Activated naive CD8-positive, alpha-beta T cell treated with anti-CD3 and anti-CD28 coated beads for 36 hours (primary cell): Measurements from ENCODE around the gene ANKLE1. TPM values are rescaled to one million over a fixed set of nuclear protein-coding genes. Genes with fewer than 3 reads are reported as not detected.

Experiments used
- DNase-seq: peaks from one replicate; pipeline ENCODE4 v3.0.0; 2021
- H3K27ac Mint-ChIP-seq: one replicate; pipeline ENCODE4 v1.8.0; 2022; ENCODE audit warnings: mild to moderate bottlenecking, moderate library complexity, mixed read lengths
- H3K27me3 Mint-ChIP-seq: one replicate; pipeline ENCODE4 v1.8.0; 2022; ENCODE audit warnings: mild to moderate bottlenecking, mixed read lengths
- H3K36me3 Mint-ChIP-seq: one replicate; pipeline ENCODE4 v1.8.0; 2021; ENCODE audit warnings: mild to moderate bottlenecking, mixed read lengths
- H3K4me1 Mint-ChIP-seq: one replicate; pipeline ENCODE4 v1.8.0; 2021; ENCODE audit warnings: mixed read lengths
- H3K4me3 Mint-ChIP-seq: one replicate; pipeline ENCODE4 v1.8.0; 2022; ENCODE audit warnings: mild to moderate bottlenecking, moderate library complexity, mixed read lengths
- H3K9me3 Mint-ChIP-seq: one replicate; pipeline ENCODE4 v1.8.0; 2022; ENCODE audit warnings: mixed read lengths
- total RNA-seq, 2 experiments: library from RNA; stranded (reverse); gene quantifications; one replicate each; pipeline ENCODE4 v1.2.3, GENCODE V29; 2021

ANKLE1 gene
- total RNA-seq, 2 experiments from 2014 or later = 22.9 to 23.2 TPM

GRCh38 chr19:17305216-17305516 is 23.5 kb downstream of the ANKLE1 start:
- Mint-ChIP-seq H3K27ac (peak overlapping the region; percentile 91), H3K4me1 (peaks cover 34% of the 10 kb centered on the region), H3K4me3 (peak overlapping the region; percentile 91)

DNA sequence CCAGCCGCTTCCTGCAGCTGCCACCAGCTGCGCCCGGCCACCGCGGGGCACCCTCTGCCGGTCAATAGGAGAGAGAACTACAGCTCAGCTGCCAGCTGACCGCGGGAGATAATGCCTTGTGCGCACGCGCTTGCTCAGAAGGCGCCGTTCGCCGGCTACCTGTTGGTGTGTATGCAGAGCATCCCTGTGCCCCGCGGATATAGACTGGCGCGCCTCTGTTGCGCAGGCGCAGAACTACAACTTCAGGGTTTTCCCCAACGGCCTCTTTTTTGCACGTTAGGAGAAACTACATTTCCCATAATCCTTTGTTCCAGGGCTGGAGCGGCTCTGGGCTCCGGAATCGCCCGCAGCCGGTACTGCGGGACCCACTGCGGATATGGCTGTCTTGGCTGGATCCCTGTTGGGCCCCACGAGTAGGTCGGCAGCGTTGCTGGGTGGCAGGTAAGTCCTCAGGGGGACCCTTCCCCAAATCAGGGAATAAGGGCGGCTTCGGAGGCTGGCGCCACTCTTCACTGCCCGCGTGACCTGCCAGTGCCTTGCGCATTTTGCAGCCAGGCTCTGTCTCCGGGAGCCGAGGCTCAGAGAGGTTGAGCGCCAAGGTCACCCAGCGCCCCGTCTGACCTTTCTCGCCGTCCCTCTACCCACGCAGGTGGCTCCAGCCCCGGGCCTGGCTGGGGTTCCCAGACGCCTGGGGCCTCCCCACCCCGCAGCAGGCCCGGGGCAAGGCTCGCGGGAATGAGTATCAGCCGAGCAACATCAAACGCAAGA is 24.0 kb downstream of the ANKLE1 start, which contains the start of gene MRPL34:
TSS of gene MRPL34 (plus strand) at position 356 of the 768 bp plus-strand sequence. CDS start at position 377, 21 bp downstream.
- Mint-ChIP-seq H3K27me3 (no peaks in the 10 kb centered on the region), H3K4me3 (peak within 1 kb of the TSS; percentile 91), H3K4me1 (peaks cover 39% of the 10 kb centered on the region), H3K27ac (peak within 1 kb of the TSS; percentile 91), H3K36me3 (peaks cover 16% of the 10 kb centered on the region), H3K9me3 (no peaks in the 10 kb centered on the region)
- DNase-seq = peak; percentile 95

More at GRCh38 chr19:17305216-17305516, 23.5 kb downstream of the ANKLE1 start:
- Mint-ChIP-seq H3K36me3 (peaks cover 15% of the 10 kb centered on the region), H3K9me3 (no peaks in the 10 kb centered on the region), H3K27me3 (no peaks in the 10 kb centered on the region)
- no peak for DNase-seq

- Mint-ChIP-seq H3K27ac (peak overlapping the region; percentile 91), H3K4me3 (peak overlapping the region; percentile 91), H3K27me3 (no peaks in the 10 kb centered on the region), H3K36me3 (peaks cover 18% of the 10 kb centered on the region), H3K4me1 (peaks cover 42% of the 10 kb centered on the region), H3K9me3 (no peaks in the 10 kb centered on the region)
- DNase-seq = no peak
These were observed 24.6 kb downstream of the ANKLE1 start for GRCh38 chr19:17306285-17306714.

DNA sequence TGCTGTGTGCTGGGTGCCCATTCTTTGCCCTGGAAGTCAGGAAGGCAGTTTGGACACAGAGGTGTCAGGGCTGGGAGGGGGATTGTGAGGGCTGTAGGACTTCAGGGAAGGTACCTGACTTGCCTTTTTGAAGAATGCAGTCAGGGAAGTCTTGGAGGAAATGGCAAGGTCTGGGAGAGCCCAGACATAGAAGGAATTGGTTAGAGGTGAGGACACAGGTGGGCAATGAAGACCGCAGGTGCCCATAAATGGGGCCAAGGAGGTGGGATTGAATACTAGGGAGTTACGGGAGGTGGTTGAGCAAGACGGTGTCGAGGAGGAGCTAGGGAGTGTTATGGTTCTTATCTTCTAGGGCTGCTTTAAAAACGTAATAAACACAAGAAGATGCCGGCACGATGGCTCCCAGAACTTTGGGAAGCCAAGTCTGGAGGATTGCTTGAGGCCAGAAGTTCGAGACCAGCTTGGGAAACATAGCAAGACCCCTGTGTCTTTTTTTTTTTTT is 26.2 kb downstream of the ANKLE1 start:
- Mint-ChIP-seq H3K4me1 (peaks cover 39% of the 10 kb centered on the region), H3K36me3 (peaks cover 19% of the 10 kb centered on the region), H3K27me3 (no peaks in the 10 kb centered on the region), H3K9me3 (no peaks in the 10 kb centered on the region), H3K27ac (peak overlapping the region; percentile 40), H3K4me3 (peak overlapping the region; percentile 91)
- no peak for DNase-seq

- no peaks in the 10 kb centered on the region for H3K27me3 Mint-ChIP-seq
- peak; percentile 98 for DNase-seq
- peaks cover 19% of the 10 kb centered on the region for H3K36me3 Mint-ChIP-seq
- peak within 1 kb of the TSS; percentile 94 for H3K27ac Mint-ChIP-seq
- H3K4me3 Mint-ChIP-seq = peak within 1 kb of the TSS; percentile 98
- H3K9me3 Mint-ChIP-seq = no peaks in the 10 kb centered on the region
- H3K4me1 Mint-ChIP-seq = peaks cover 35% of the 10 kb centered on the region
These were observed 27.7 kb downstream of the ANKLE1 start, which contains the start of gene DDA1 for GRCh38 chr19:17309198-17309964. DDA1 (plus strand) TSS chr19:17309563; CDS start chr19:17309655, 92 bp downstream.

GRCh38 chr19:17309965-17310461 is 28.3 kb downstream of the ANKLE1 start:
- H3K4me3 Mint-ChIP-seq = peak overlapping the region; percentile 98
- H3K27ac Mint-ChIP-seq = peak overlapping the region; percentile 94
- H3K9me3 Mint-ChIP-seq = no peaks in the 10 kb centered on the region
- H3K27me3 Mint-ChIP-seq = no peaks in the 10 kb centered on the region
- H3K36me3 Mint-ChIP-seq = peaks cover 19% of the 10 kb centered on the region
- H3K4me1 Mint-ChIP-seq = peaks cover 32% of the 10 kb centered on the region
- peak; percentile 36 for DNase-seq

GRCh38 chr19:17311455-17312188 is 29.9 kb downstream of the ANKLE1 start:
- Mint-ChIP-seq H3K4me3 (peak overlapping the region; percentile 11), H3K36me3 (peaks cover 24% of the 10 kb centered on the region), H3K27me3 (no peaks in the 10 kb centered on the region), H3K9me3 (no peaks in the 10 kb centered on the region), H3K4me1 (peaks cover 29% of the 10 kb centered on the region), H3K27ac (peak overlapping the region; percentile 2)
- DNase-seq = no peak

DNA sequence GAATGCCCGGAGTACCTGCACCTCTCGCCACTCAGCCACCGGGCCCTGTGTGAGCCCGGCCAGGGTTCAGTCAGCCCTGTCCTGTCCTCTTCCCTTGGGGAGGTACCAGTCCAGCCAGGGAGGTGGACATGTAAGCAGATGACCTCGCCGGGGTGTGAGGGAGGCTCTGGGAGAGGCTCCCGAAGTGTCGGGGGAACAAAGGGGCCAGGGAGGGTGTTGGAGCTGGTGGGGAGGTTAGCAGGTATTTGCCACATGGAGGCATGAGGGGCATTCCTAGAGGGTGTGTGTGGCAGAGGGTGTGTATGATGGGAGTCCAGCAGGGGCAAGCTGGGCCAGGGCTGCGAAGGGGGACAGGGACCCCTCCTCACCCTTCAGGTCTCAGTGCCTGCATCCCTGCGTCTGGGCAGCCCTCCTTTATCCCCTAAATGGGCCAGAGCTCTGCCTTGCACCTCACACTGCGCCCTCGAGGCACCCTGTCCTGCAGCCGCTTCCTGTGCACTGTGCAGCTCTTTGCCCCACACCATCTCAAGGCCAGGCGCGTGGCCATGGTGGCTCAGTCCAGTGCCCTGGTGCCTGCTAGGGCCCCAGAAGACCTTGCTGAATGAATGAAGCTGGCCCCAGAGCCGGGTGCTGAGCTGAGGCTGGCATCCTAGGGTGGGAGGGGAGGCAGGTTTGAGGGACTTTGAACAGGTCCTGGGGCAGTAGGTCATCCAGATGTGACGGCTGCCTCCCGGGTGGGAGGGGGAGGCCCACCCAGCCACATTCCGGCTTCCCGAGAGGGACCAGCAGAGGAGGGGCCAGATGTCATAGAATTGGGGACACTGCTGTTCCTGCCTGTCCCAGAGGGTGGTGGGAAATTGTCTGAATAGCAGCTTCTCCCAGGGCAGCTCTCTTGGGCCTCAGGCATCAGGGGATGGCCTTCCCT is 30.8 kb downstream of the ANKLE1 start:
- H3K4me1 Mint-ChIP-seq = peaks cover 23% of the 10 kb centered on the region
- no peak overlapping the region for H3K27ac Mint-ChIP-seq
- no peak overlapping the region for H3K4me3 Mint-ChIP-seq
- no peaks in the 10 kb centered on the region for H3K9me3 Mint-ChIP-seq
- DNase-seq = no peak
- H3K27me3 Mint-ChIP-seq = no peaks in the 10 kb centered on the region
- peaks cover 18% of the 10 kb centered on the region for H3K36me3 Mint-ChIP-seq

DNA sequence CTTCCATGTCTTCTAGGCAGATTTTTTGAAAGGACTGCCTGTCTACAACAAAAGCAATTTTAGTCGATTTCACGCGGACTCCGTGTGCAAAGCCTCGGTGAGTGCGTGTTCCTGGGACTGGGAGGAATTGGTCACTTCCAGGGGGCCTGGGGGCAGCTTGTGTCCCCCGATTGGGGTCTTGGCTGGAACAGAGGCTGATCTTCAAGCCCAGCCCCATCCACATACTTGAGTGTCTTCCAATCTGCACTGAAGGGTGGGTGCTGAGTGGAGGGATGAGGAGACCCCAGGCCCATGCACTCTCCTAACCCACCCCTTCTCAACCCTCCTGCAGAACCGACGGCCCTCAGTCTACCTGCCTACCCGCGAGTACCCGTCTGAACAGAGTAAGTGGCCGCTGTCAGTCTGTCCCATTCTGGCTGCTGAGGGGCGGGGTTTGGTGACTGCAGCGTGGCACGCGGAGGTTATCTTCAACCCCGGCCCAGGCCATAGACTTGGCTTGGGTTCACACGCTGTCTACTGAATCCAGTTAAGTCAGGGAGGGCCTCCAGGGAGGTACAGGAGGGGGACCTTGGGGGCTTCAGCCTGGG is 32.4 kb downstream of the ANKLE1 start:
- H3K27me3 Mint-ChIP-seq = no peaks in the 10 kb centered on the region

DNA sequence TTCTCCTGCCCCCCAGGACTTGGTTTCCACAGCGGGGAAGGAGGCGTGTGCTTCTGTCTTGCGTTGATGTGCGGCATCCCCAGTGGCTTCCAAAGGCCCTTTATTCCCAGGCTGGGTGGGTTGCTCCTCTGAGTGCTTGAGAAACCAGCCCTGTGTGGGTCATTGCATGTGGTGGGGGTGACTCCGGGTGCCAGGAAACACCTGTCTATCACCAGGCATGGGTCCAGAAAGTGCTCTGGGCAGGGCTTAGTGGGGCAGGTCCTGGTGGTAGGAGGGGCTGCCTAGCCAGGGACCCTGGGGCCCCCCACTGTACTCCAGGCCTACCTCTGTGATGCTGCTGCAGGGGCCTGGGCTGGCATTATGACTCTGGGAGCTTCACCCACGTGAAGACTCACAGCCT is 37.3 kb downstream of the ANKLE1 start:
- Mint-ChIP-seq H3K9me3 (no peaks in the 10 kb centered on the region), H3K27me3 (no peaks in the 10 kb centered on the region), H3K4me3 (no peak overlapping the region), H3K27ac (no peak overlapping the region), H3K4me1 (peaks cover 4% of the 10 kb centered on the region), H3K36me3 (peaks cover 12% of the 10 kb centered on the region)
- DNase-seq = no peak

More for the DNA sequence above, 32.4 kb downstream of the ANKLE1 start:
- no peak for DNase-seq
- Mint-ChIP-seq H3K9me3 (no peaks in the 10 kb centered on the region), H3K36me3 (peaks cover 15% of the 10 kb centered on the region), H3K4me3 (no peak overlapping the region), H3K4me1 (peaks cover 15% of the 10 kb centered on the region), H3K27ac (no peak overlapping the region)

DNA sequence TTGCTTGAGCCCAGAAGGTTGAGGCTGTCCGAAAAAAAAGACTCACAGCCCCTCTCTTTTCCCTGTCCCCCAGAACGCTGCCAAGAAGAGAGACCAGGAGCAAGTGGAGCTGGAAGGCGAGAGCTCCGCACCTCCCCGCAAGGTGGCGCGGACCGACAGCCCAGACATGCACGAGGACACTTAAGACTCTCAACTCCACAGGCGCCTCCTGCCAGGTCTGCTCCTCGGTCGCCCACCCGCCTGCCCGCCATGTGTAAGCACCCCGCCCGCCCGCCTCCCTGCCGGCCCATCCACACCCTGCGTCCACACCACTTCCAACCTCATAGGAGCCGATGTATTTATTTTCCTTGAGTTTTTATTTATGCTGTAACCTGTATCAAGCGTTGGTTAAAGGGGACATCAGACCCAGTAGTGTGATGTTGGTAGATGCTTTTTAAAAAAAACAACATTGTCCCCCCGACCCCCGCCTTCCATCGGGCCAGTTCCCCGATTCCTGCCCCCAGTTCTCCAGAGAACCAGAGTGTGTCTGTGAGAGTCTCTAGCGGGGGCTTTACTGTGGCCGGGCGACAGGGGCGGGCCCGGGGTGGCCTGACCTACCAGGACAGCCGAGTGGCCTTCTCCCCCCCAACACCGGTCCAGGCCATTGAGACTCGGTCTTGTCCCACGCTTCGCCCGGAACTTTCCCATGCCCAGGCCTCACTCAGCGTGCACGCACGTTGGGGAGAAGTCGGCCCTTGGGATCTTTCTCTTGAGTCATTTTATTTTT is 38.0 kb downstream of the ANKLE1 start:
- H3K36me3 Mint-ChIP-seq = peaks cover 12% of the 10 kb centered on the region
- no peak for DNase-seq
- no peaks in the 10 kb centered on the region for H3K27me3 Mint-ChIP-seq
- no peak overlapping the region for H3K4me3 Mint-ChIP-seq
- H3K4me1 Mint-ChIP-seq = peaks cover 4% of the 10 kb centered on the region
- H3K27ac Mint-ChIP-seq = no peak overlapping the region
- H3K9me3 Mint-ChIP-seq = no peaks in the 10 kb centered on the region

- no peaks in the 10 kb centered on the region for H3K27me3 Mint-ChIP-seq
- H3K4me3 Mint-ChIP-seq = no peak overlapping the region
- H3K36me3 Mint-ChIP-seq = peaks cover 11% of the 10 kb centered on the region
- no peak for DNase-seq
- H3K4me1 Mint-ChIP-seq = peaks cover 4% of the 10 kb centered on the region
- no peaks in the 10 kb centered on the region for H3K9me3 Mint-ChIP-seq
- no peak overlapping the region for H3K27ac Mint-ChIP-seq
These were observed 38.7 kb downstream of the ANKLE1 start for GRCh38 chr19:17320435-17320834.
